Activated T-helper 17 cell treated with anti-CD3 and anti-CD28 coated beads, Interleukin-2, amount 50 U/mL, for 72 hours (primary cell): Measurements from ENCODE around the gene PITPNC1. TPM values are rescaled to one million over a fixed set of nuclear protein-coding genes. Genes with fewer than 3 reads are reported as not detected.
"Not testable (repeated sequence)": the region's sequence is repeated elsewhere in the genome, so short reads cannot be mapped to it uniquely, and the experiment has no call there.

Experiments used
- ATAC-seq: fragments of 150-1000 bp; cut with Tn5 transposase; replicated peaks from 2 replicates; pipeline ENCODE4 v1.10.0; 2021; ENCODE audit warnings: mild to moderate bottlenecking, moderate library complexity
- H3K27ac Mint-ChIP-seq: one replicate; pipeline ENCODE4 v1.8.0; 2022; ENCODE audit warnings: mixed read lengths
- H3K27me3 Mint-ChIP-seq: one replicate; pipeline ENCODE4 v1.8.0; 2022; ENCODE audit warnings: mixed read lengths
- H3K36me3 Mint-ChIP-seq: one replicate; pipeline ENCODE4 v1.8.0; 2022; ENCODE audit warnings: low read depth, mild to moderate bottlenecking, mixed read lengths
- H3K4me1 Mint-ChIP-seq: one replicate; pipeline ENCODE4 v1.8.0; 2022; ENCODE audit warnings: mixed read lengths
- H3K4me3 Mint-ChIP-seq: one replicate; pipeline ENCODE4 v1.8.0; 2022; ENCODE audit warnings: mild to moderate bottlenecking, mixed read lengths
- H3K9me3 Mint-ChIP-seq: one replicate; pipeline ENCODE4 v1.8.0; 2022; ENCODE audit warnings: mixed read lengths
- total RNA-seq, 2 donors: library from RNA; stranded (reverse); gene quantifications; one replicate each; pipeline ENCODE4 v1.2.3, GENCODE V29; 2022

PITPNC1 gene
- total RNA-seq, 2 donors from 2014 or later, result 43.0 to 45.4 TPM

GRCh38 chr17:67615011-67615561 is 238.0 kb downstream of the PITPNC1 start:
- ATAC-seq, result no peak
- Mint-ChIP-seq H3K36me3 (peaks cover 1% of the 10 kb centered on the region), H3K27me3 (no peaks in the 10 kb centered on the region), H3K27ac (no peak overlapping the region), H3K4me3 (no peak overlapping the region), H3K9me3 (no peaks in the 10 kb centered on the region), H3K4me1 (peaks cover 8% of the 10 kb centered on the region)

DNA sequence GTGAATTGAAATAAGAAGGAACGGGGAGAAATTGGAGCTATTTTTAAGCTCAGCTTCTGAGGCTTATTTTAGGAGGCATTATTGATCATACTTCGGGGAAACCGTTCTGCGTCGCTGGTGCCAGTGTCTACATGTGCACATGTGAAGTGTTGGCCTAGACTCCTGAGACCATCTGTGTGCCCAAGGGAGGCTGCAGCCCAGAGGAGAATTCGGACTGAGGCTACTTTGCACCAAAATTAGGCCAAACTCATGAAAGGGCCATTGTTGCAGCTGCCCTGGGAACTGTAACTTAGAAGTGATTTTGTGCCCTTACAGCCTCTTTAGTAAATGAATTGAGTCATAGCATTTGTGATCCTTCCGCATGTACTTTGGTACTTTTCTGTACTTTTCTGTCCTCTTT is 238.7 kb downstream of the PITPNC1 start:
- H3K27ac Mint-ChIP-seq, result no peak overlapping the region
- no peaks in the 10 kb centered on the region for H3K27me3 Mint-ChIP-seq
- no peak overlapping the region for H3K4me3 Mint-ChIP-seq
- no peaks in the 10 kb centered on the region for H3K36me3 Mint-ChIP-seq
- H3K4me1 Mint-ChIP-seq, result peaks cover 8% of the 10 kb centered on the region
- no peak for ATAC-seq
- no peaks in the 10 kb centered on the region for H3K9me3 Mint-ChIP-seq

- no peak overlapping the region for H3K27ac Mint-ChIP-seq
- ATAC-seq, result no peak
These were observed 240.3 kb downstream of the PITPNC1 start for GRCh38 chr17:67617304-67617899.

GRCh38 chr17:67619555-67619954 is 242.5 kb downstream of the PITPNC1 start:
- no peak for ATAC-seq
- H3K27ac Mint-ChIP-seq, result no peak overlapping the region
- H3K36me3 Mint-ChIP-seq, result no peaks in the 10 kb centered on the region
- H3K9me3 Mint-ChIP-seq, result no peaks in the 10 kb centered on the region
- H3K4me1 Mint-ChIP-seq, result peaks cover 4% of the 10 kb centered on the region
- H3K27me3 Mint-ChIP-seq, result no peaks in the 10 kb centered on the region
- no peak overlapping the region for H3K4me3 Mint-ChIP-seq

More at GRCh38 chr17:67617304-67617899, 240.3 kb downstream of the PITPNC1 start:
- Mint-ChIP-seq H3K27me3 (no peaks in the 10 kb centered on the region), H3K36me3 (no peaks in the 10 kb centered on the region), H3K9me3 (no peaks in the 10 kb centered on the region), H3K4me1 (peaks cover 4% of the 10 kb centered on the region), H3K4me3 (no peak overlapping the region)

GRCh38 chr17:67620088-67620487 is 243.0 kb downstream of the PITPNC1 start:
- ATAC-seq, result no peak
- H3K9me3 Mint-ChIP-seq, result no peaks in the 10 kb centered on the region

DNA sequence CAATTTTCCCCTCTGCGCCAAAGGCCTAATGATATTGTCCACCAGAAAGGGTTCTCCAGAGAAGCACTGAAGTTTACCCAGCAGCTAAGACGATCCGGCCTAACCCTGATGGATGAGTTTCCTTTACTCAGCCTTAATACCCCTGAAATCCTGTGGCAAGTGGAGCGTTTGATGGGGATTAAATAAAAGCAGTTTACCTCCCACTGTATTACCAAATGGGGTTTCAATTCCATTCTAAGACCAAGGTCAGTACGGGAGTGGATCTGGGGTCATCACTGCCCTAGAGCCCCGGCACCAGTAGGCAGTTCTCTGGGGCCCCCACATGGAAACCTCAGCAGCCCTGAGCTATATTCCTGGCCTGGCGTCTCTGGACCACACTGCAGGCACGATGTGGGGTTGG is 243.6 kb downstream of the PITPNC1 start:
- no peak for ATAC-seq

More at GRCh38 chr17:67620088-67620487, 243.0 kb downstream of the PITPNC1 start:
- Mint-ChIP-seq H3K27ac (no peak overlapping the region), H3K4me3 (no peak overlapping the region), H3K36me3 (no peaks in the 10 kb centered on the region), H3K4me1 (peaks cover 4% of the 10 kb centered on the region), H3K27me3 (no peaks in the 10 kb centered on the region)

GRCh38 chr17:67623767-67624166 is 246.7 kb downstream of the PITPNC1 start:
- ATAC-seq, result no peak
- Mint-ChIP-seq H3K4me3 (no peak overlapping the region), H3K9me3 (no peaks in the 10 kb centered on the region), H3K4me1 (no peaks in the 10 kb centered on the region), H3K27me3 (no peaks in the 10 kb centered on the region), H3K36me3 (no peaks in the 10 kb centered on the region), H3K27ac (no peak overlapping the region)

More for the DNA sequence above, 243.6 kb downstream of the PITPNC1 start:
- H3K4me3 Mint-ChIP-seq, result no peak overlapping the region
- H3K9me3 Mint-ChIP-seq, result no peaks in the 10 kb centered on the region
- no peaks in the 10 kb centered on the region for H3K36me3 Mint-ChIP-seq
- H3K27me3 Mint-ChIP-seq, result no peaks in the 10 kb centered on the region
- H3K4me1 Mint-ChIP-seq, result peaks cover 4% of the 10 kb centered on the region
- no peak overlapping the region for H3K27ac Mint-ChIP-seq

DNA sequence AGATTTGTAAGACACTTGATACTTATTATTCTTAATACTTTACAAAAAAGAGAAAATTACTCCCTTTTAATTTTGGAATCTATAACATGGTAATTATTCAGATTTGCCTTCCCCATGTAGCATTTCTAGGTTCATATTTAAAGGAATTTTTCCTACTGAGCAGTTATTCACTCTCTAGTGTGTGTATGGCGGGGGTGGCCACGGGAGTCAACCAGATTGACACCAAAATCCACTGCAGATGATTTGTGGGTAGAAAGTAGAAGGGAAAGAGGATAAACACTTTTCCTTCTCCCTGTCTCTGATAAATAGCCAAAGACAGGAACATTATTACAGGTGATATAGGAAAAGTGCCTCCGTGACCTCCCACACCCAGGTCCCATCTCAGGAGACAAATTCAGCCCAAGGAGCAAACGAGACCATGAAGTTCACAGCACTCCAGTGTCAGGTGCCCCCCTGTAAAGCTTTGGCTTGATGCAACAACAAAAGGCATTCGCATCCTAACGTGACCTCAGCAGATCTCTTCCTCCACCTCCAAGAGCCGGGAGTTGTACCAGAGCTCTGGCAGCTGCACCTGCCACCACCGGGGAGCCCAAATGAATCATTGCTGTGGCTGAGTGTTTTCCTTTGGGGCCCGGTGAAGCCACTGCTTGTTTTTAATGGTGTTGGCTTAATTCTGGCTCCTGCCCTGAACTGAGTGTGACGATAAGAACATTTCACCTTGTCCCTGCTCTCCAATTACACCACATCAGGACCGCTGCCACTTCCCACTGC is 248.0 kb downstream of the PITPNC1 start:
- H3K4me1 Mint-ChIP-seq, result no peaks in the 10 kb centered on the region
- H3K9me3 Mint-ChIP-seq, result no peaks in the 10 kb centered on the region
- H3K4me3 Mint-ChIP-seq, result no peak overlapping the region
- no peaks in the 10 kb centered on the region for H3K27me3 Mint-ChIP-seq
- peak overlapping the region; percentile 9 for H3K27ac Mint-ChIP-seq
- no peaks in the 10 kb centered on the region for H3K36me3 Mint-ChIP-seq
- no peak for ATAC-seq

- Mint-ChIP-seq H3K4me1 (no peaks in the 10 kb centered on the region), H3K36me3 (no peaks in the 10 kb centered on the region), H3K4me3 (no peak overlapping the region), H3K27me3 (no peaks in the 10 kb centered on the region), H3K9me3 (no peaks in the 10 kb centered on the region), H3K27ac (no peak overlapping the region)
- ATAC-seq, result no peak
These were observed 248.9 kb downstream of the PITPNC1 start for GRCh38 chr17:67625971-67626370.

GRCh38 chr17:67628580-67629013 is 251.5 kb downstream of the PITPNC1 start:
- Mint-ChIP-seq H3K4me1 (no peaks in the 10 kb centered on the region), H3K9me3 (no peaks in the 10 kb centered on the region), H3K4me3 (no peak overlapping the region), H3K27me3 (no peaks in the 10 kb centered on the region), H3K27ac (peak overlapping the region; percentile 14), H3K36me3 (peaks cover 22% of the 10 kb centered on the region)
- ATAC-seq, result peak; percentile 23

- H3K4me1 Mint-ChIP-seq, result peaks cover 5% of the 10 kb centered on the region
- ATAC-seq, result no peak
- H3K27me3 Mint-ChIP-seq, result no peaks in the 10 kb centered on the region
- H3K4me3 Mint-ChIP-seq, result no peak overlapping the region
- H3K9me3 Mint-ChIP-seq, result no peaks in the 10 kb centered on the region
- peaks cover 33% of the 10 kb centered on the region for H3K36me3 Mint-ChIP-seq
- H3K27ac Mint-ChIP-seq, result no peak overlapping the region
These were observed 252.9 kb downstream of the PITPNC1 start for GRCh38 chr17:67629971-67630320.

- not testable (repeated sequence) for H3K9me3 Mint-ChIP-seq, H3K4me3 Mint-ChIP-seq, ATAC-seq, H3K27ac Mint-ChIP-seq, H3K4me1 Mint-ChIP-seq, H3K27me3 Mint-ChIP-seq
- peaks cover 41% of the 10 kb centered on the region for H3K36me3 Mint-ChIP-seq
These were observed 253.8 kb downstream of the PITPNC1 start for GRCh38 chr17:67630836-67631235.

GRCh38 chr17:67632141-67632540 is 255.1 kb downstream of the PITPNC1 start:
- ATAC-seq, result no peak
- Mint-ChIP-seq H3K4me3 (no peak overlapping the region), H3K27me3 (no peaks in the 10 kb centered on the region), H3K27ac (no peak overlapping the region), H3K36me3 (peaks cover 54% of the 10 kb centered on the region), H3K4me1 (peaks cover 5% of the 10 kb centered on the region), H3K9me3 (no peaks in the 10 kb centered on the region)

- H3K4me3 Mint-ChIP-seq, result no peak overlapping the region
- no peak overlapping the region for H3K27ac Mint-ChIP-seq
- H3K27me3 Mint-ChIP-seq, result no peaks in the 10 kb centered on the region
- no peak for ATAC-seq
- no peaks in the 10 kb centered on the region for H3K9me3 Mint-ChIP-seq
- H3K36me3 Mint-ChIP-seq, result peaks cover 59% of the 10 kb centered on the region
- H3K4me1 Mint-ChIP-seq, result peaks cover 5% of the 10 kb centered on the region
These were observed 256.7 kb downstream of the PITPNC1 start for GRCh38 chr17:67633751-67634211.

- H3K9me3 Mint-ChIP-seq, result no peaks in the 10 kb centered on the region
- H3K36me3 Mint-ChIP-seq, result peaks cover 60% of the 10 kb centered on the region
- no peaks in the 10 kb centered on the region for H3K27me3 Mint-ChIP-seq
- peak overlapping the region; percentile 44 for H3K27ac Mint-ChIP-seq
- H3K4me3 Mint-ChIP-seq, result no peak overlapping the region
- no peak for ATAC-seq
- peaks cover 5% of the 10 kb centered on the region for H3K4me1 Mint-ChIP-seq
These were observed 258.6 kb downstream of the PITPNC1 start for GRCh38 chr17:67635681-67636080.
